Astrocyte of the cerebellum (primary cell): ENCODE results near the gene SIPA1L2.
"Not testable (repeated sequence)": the region's sequence is repeated elsewhere in the genome, so short reads cannot be mapped to it uniquely, and the experiment has no call there.

Source experiments
- DNase-seq: peaks from one replicate; pipeline ENCODE4 v3.0.0-alpha.2; 2011; ENCODE audit warnings: low read depth
- H3K4me3 ChIP-seq: 2 replicates; pipeline ENCODE4 v1.5.1; 2011; ENCODE audit warnings: mild to moderate bottlenecking, low read depth, low read length, moderate library complexity
- CTCF ChIP-seq: IDR thresholded peaks from 2 replicates; pipeline ENCODE4 v1.5.1; 2012; ENCODE audit warnings: low read length, low read depth, moderate library complexity, mild to moderate bottlenecking; ENCODE audit errors: missing control alignments
- in situ Hi-C: cut with HindIII; loops from 2 replicates; pipeline ENCODE4 v1.10.0; 2017; ENCODE audit warnings: low sequenced_read_pairs

Gene SIPA1L2

DNA sequence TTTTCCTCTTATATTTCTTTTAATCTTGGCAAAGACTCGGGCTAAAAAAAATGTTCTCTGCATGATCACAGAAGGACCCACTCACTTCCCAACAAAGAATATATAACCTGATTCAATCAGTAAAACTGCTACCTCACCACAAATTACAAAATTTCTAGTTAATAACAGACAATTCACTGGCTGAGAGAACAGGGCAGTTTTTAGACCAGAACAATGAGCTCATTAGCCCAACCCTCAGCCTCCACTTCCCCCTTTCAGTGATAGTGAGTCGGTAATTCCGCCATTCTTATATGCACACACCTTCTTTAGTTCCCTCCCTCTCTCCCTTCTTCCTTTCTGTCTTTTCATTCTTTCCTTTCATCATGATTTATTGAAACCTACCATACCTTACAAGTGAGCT lies 8.9 kb downstream of the SIPA1L2 start:
- H3K4me3 ChIP-seq: no peak overlapping the region
- no peak for TF ChIP-seq CTCF

DNA sequence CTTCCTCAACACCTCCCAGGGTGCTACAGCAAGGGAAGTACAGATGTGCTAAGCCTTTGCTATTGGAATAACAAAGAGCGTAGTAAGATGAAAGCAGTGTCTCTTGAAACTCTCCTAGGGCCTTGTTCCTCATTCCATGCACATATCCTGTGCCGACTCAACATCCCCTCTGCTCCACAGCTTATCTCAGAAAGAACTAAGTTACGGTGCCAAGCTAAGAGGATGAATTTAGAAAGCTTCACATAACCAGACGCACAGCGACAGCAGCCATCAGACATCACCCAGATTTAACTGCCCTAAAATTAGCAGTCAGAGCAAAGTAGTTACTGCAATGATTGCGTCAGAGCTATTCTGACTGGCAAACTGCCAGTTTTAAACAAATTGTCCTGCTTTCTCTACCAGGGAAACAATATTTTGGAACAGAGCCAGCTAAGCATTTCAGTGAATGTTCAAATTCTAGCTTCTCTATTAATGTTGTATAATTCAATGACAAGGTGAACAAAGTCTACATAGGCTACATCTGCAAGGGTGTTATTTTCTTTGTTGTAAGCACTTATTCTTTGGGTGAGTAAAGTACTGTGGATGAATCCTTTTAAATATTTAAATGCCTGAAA lies 9.5 kb downstream of the SIPA1L2 start:
- in situ Hi-C loops: no loop called here
- H3K4me3 ChIP-seq: no peak overlapping the region
- peak; percentile 51 for DNase-seq
- no peak for TF ChIP-seq CTCF

More for the DNA sequence above, 8.9 kb downstream of the SIPA1L2 start:
- in situ Hi-C loops: no loop called here
- DNase-seq: no peak

DNA sequence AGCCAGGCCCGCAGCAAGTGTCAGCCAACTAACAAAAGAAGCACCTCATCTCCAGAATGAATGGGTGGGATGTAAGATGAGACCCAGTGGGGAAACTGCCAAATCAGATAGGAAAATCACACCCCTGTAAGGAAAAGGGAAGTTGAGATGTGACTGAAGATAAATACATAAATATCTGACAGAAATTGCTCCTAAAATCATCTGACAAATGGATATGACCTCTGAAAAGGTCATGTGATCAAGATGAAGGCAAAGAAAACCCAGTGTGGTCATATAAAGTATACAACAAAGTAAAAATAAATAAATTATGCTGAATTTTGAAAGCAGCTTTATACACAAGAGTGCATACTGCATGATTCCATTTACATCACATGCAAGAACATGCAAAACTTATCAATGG lies 12.7 kb downstream of the SIPA1L2 start:
- no peak for DNase-seq
- TF ChIP-seq CTCF: no peak
- in situ Hi-C loops: no loop called here
- H3K4me3 ChIP-seq: no peak overlapping the region

GRCh38 chr1:232615306-232615800 lies 14.6 kb downstream of the SIPA1L2 start:
- no peak for DNase-seq
- in situ Hi-C loops: no loop called here
- TF ChIP-seq CTCF: no peak
- no peak overlapping the region for H3K4me3 ChIP-seq

DNA sequence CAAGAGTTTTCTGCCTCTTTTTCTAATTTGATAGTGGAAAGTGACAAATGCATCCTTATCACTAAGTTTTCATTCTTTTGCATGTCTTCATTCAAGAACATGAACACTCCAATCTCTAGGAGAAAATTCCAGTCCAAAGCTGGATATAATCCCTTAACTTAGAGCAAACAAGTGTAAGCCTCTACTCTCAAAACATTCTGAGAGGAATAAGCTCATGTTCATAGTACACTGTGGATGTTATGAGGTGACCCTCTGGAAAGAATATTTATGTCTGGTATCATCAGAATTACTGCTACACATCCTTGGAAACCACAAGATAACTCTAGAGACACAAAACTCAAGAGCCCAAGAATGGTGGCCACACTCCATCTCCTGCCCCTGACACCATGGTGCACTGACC lies 15.1 kb downstream of the SIPA1L2 start:
- H3K4me3 ChIP-seq: no peak overlapping the region
- in situ Hi-C loops: no loop called here
- no peak for TF ChIP-seq CTCF
- DNase-seq: no peak

- H3K4me3 ChIP-seq: no peak overlapping the region
- in situ Hi-C loops: no loop called here
- no peak for TF ChIP-seq CTCF
- peak; percentile 96 for DNase-seq
These were observed 16.1 kb downstream of the SIPA1L2 start for GRCh38 chr1:232613752-232614381.

DNA sequence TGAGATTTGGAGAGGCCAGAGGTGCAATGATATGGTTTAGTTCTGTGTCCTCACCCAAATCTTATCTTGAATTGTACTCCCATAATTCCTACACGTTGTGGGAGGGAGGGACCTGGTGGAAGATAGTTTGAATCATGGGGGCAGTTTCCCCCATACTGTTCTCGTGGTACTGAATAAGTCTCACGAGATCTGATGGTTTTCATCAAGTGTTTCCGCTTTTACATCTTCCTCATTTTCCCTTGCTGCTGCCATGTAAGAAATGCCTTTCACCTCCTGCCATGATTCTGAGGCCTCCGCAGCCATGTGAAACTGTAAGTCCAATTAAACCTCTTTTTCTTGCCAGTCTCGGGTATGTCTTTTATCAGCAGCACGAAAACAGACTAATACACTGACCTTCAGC lies 17.1 kb downstream of the SIPA1L2 start:
- DNase-seq, H3K4me3 ChIP-seq, in situ Hi-C loops: not testable (repeated sequence)
